ENCODE measurements around the gene PLCG2. TPM values are rescaled to one million over a fixed set of nuclear protein-coding genes. Genes with fewer than 3 reads are reported as not detected.

PLCG2 gene
- total and polyA plus RNA-seq, 2 of the 8 experiments (the other 6 are each of a cell fraction or from before 2014, with no cell fraction given), result 6.1 to 6.9 TPM

GRCh38 chr16:81817789-81818567 is 38.9 kb downstream of the PLCG2 start:
- Histone ChIP-seq H3K79me2 (ENCODE audit: control insufficient read depth in 1 of 2, insufficient read depth in 2 of 2, low read length in 2 of 2) (no peaks in the 10 kb centered on the region), H2AFZ (ENCODE audit: low read length) (no peak overlapping the region), H3K9me3 (ENCODE audit: insufficient read depth in 2 of 2, low read depth in 1 of 2, low read length in 1 of 2) (no peaks in the 10 kb centered on the region), H2BK12ac (ENCODE audit: low read depth, low read length) (no peak overlapping the region), H3K4me3 (ENCODE audit: extremely low read depth in 1 of 4, insufficient read depth in 2 of 4, low read depth in 3 of 4, low read length in 4 of 4) (no peak overlapping the region), H4K5ac (ENCODE audit: insufficient read length, low read depth, low read length) (no peak overlapping the region), H3K4me1 (replicated peaks in 1 of 4; ENCODE audit: control insufficient read depth in 3 of 4, insufficient read depth in 4 of 4, low read length in 3 of 4) (peaks cover 7 to 13% (median 7%) of the 10 kb centered on the region in 4 experiments; a peak in 4 of 7 replicates), H4K91ac (replicated peaks; ENCODE audit: insufficient read length, low read length) (no peak overlapping the region), H3K23ac (ENCODE audit: insufficient read length) (no peak overlapping the region), H3K23me2 (ENCODE audit: low read depth, low read length) (no peaks in the 10 kb centered on the region), H3K36me3 (ENCODE audit: control insufficient read depth in 2 of 4, insufficient read depth in 4 of 4, low read length in 3 of 4) (no peaks in the 10 kb centered on the region), H3K79me1 (ENCODE audit: low read depth, low read length) (no peaks in the 10 kb centered on the region), H2BK5ac (ENCODE audit: low read depth, low read length) (no peak overlapping the region), H3K27ac (ENCODE audit: low read depth, low read length) (no peak overlapping the region), H2BK15ac (ENCODE audit: low read length) (no peak overlapping the region), H3K9ac (replicated peaks in 1 of 4; ENCODE audit: extremely low read depth in 1 of 4, low read depth in 3 of 4, low read length in 3 of 4) (no peak overlapping the region), H3K4me2 (ENCODE audit: insufficient read depth in 1 of 2, low read depth in 2 of 2, low read length in 2 of 2) (no peak overlapping the region), H3K4ac (replicated peaks; ENCODE audit: insufficient read length, low read depth, low read length) (no peak overlapping the region), H3K18ac (ENCODE audit: extremely low read depth, low read length) (no peak overlapping the region), H2AK5ac (ENCODE audit: low read depth, low read length) (no peak overlapping the region), H3K14ac (ENCODE audit: insufficient read length) (no peak overlapping the region), H3K56ac (replicated peaks; ENCODE audit: insufficient read length, low read depth, low read length) (no peak overlapping the region), H4K20me1 (replicated peaks in 1 of 2; ENCODE audit: control insufficient read depth in 1 of 2, insufficient read depth in 2 of 2, low read length in 2 of 2) (no peaks in the 10 kb centered on the region), H4K8ac (ENCODE audit: extremely low read depth, insufficient read depth, low read length) (no peak overlapping the region), H2BK120ac (replicated peaks; ENCODE audit: low read depth, low read length) (no peak overlapping the region), H3K27me3 (replicated peaks in 1 of 4; ENCODE audit: control insufficient read depth in 3 of 4, extremely low read depth in 1 of 4, insufficient read depth in 3 of 4, low read length in 3 of 4) (no peaks in the 10 kb centered on the region; a peak in 1 of 7 replicates), H2BK20ac (ENCODE audit: low read length) (0 out of 2 replicates have a peak overlapping the region, but pooled peaks have one; percentile 72)
- no peak for DNase-seq (ENCODE audit: low read depth in 1 of 2, low spot score in 2 of 2)
- TF ChIP-seq EGR1 (IDR thresholded peaks at IDR 0.05; ENCODE audit: borderline replicate concordance, low read depth, low read length), result no peak
- no peak for TF ChIP-seq SP2 (IDR thresholded peaks at IDR 0.05; ENCODE audit: low read length)
- TF ChIP-seq GABPA (IDR thresholded peaks at IDR 0.05; ENCODE audit: borderline replicate concordance, insufficient read depth, low read length), result no peak
- no peak for TF ChIP-seq SRF (IDR thresholded peaks at IDR 0.05; ENCODE audit: low read depth, low read length)
- no peak for TF ChIP-seq TAF7 (optimal IDR thresholded peaks at IDR 0.05; ENCODE audit: borderline replicate concordance, low read depth, low read length)
- TF ChIP-seq POU5F1 (IDR thresholded peaks at IDR 0.05; ENCODE audit: low read depth, low read length), result no peak
- TF ChIP-seq NANOG (IDR thresholded peaks at IDR 0.05; ENCODE audit: insufficient read depth, low read depth, low read length, poor library complexity, severe bottlenecking), result no peak
- TF ChIP-seq HDAC2 (IDR thresholded peaks at IDR 0.05; ENCODE audit: borderline replicate concordance in 1 of 2, low read depth in 2 of 2, low read length in 2 of 2), result no peak
- TF ChIP-seq JUN (IDR thresholded peaks at IDR 0.05; ENCODE audit: low read depth, low read length), result no peak
- TF ChIP-seq MAFK (IDR thresholded peaks at IDR 0.05; ENCODE audit: low read depth, low read length), result no peak
- FAIRE-seq, result no peak
- 86% methylated on average over 12 of the region's 12 CpGs; no CpG with 5 or more reads in 1 of the 2 experiments for WGBS, 2 experiments (ENCODE audit: extremely low coverage in 1 of 2, insufficient coverage in 1 of 2, insufficient read length in 1 of 2, insufficient replicate concordance in 2 of 2, low coverage in 1 of 2, low lambda C conversion rate in 2 of 2, missing lambda C conversion rate in 1 of 2)
- ChIA-PET CTCF (ENCODE audit: partially characterized antibody) (interaction anchor here (1.0 to 3.2 kb wide), 5 partner anchors 24 to 56 kb away, joined by 3 to 10 read pairs (median 4); no protein-coding TSS in a partner anchor), POLR2A (ENCODE audit: partially characterized antibody) (interaction anchor here (1.2 kb wide), 1 partner anchor 20 kb away, joined by 3 read pairs; no protein-coding TSS in a partner anchor)
